NOMO-1 treated with DMSO at 0.1 percent for 48 hours (cell line): ENCODE results near the gene ADAM12.

Experiments used
- DNase-seq: peaks from one replicate; lab custom pipeline; 2025; ENCODE audit not compliant: unreplicated experiment; lab: John Stamatoyannopoulos, UW

The ADAM12 gene

DNA sequence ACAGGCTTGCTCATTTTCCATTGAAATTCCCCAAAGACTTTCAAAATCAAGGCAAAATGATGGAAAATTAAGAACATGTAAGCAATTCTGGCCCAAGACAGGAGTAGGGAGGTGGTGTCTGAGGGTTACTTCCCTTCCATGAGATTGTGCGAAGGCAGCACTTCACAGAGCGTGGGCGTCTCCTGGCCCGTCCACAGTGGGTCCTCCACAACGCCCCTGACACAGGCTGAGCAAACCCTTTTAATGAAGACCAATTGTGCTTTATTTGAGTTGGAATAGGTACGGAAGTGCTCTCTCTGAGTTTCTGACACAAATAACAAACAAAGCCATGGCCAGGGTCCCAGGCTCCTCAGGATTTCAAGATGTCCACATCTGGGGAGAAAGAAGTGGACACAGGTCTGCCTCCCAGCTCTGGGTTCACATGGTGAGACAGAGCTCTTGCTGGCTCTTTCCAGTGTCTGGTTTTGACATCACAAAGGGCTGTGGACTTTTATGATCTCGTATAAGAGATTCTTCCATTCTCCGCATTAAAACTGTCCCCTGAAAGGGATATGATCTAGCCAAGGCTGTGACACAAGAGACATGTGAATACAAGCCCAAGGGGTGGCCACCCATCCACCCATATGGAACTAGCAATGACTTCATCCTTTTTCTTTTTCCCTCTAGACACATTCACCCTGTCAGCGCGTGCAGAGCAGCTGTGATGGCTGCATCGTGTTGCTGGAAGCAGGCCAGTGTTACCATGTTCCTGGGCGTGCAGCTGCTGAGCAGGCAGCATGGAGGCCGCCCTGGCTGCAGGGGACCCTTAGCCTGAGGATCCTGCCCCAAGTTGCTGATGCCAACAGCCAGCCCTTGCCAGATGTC lies 145.6 kb downstream of the ADAM12 start:
- no peak for DNase-seq

GRCh38 chr10:126240483-126240882 lies 147.8 kb downstream of the ADAM12 start:
- no peak for DNase-seq

- no peak for DNase-seq
These were observed 148.4 kb downstream of the ADAM12 start for GRCh38 chr10:126239844-126240243.

DNA sequence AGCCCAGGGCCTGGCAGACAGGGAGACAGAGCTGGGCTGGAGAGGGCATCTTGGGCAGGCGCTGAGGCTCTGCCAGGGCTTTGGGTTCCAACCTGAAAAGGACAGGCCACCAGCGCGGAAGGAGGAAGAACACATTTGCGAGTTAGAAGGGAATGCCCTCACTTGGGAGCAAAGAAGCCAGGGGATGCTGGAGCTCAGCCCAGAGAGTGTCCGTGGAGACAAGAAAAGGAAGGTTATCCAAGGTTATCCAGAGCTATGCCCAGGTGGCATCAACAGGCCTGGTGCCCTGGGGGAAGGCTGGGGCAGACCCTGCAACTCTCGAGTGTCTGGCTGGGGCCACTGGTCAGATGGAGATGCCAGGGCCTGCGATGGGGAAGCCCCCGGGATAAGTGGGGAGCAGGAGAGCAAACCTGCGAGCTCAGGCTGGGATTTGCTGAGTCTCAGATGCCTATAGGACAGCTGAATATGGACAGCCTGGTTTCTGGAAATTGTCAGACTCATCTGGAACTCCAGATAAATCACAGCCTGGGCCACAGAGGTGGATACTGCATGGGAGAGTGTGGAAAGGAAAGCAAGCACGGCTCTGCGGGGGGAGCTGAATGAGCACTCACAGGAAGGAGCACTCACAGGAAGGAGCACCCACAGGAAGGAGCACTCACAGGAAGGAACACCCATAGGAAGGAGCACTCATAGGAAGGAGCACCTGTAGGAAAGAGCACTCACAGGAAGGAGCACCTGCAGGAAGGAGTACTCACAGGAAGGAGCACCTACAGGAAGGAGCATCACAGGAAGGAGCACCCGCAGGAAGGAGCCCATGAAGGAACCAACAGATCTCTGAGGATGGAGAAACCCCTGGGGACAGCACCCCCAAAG lies 152.1 kb downstream of the ADAM12 start:
- no peak for DNase-seq

GRCh38 chr10:126235091-126235978 lies 152.9 kb downstream of the ADAM12 start:
- no peak for DNase-seq

- no peak for DNase-seq
These were observed 153.6 kb downstream of the ADAM12 start for GRCh38 chr10:126234630-126235029.

DNA sequence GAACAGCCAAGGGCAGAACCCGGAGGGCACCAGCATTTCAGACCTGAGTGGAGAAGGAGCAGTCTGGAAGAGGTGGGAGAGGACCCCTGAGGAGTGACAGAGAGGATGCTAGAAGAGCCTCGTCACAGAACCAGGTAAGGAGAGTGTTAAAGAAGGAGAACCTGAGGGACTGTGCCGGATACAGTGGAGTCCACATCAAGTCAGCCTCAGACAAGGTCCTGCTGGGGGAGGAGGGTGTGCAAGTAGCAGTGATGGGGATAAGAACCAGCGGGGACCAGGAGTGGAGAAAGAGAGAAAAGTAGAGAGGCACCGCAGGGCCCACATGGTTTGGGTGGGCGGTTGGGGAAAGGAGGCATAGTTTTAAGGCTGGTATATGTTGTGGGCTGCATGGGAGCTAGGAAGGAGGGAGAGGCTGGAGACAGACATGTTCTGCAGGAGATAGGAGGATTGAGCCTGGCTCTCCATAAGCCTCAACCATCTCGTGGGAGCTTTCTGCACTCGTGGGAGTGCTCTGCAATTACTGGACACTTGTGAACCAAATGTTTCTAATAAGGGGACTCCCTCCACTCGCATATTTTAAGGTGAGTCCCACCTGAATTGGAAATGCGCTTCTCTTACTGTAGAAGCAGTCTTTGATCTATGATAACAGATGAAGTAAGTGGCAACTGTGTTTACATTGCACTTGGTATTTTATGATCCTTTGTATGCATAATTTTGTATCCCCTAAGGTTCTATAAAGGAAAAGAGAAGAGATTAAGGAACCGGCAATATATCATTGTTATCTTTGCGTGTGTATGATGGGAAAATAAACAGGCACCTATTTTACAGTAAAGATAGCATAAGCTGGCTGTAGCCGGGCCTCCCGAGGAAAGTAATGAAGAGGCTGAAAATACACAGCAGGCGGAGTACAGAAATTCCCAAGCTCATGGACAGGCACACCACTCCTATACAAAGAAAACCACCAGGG lies 154.8 kb downstream of the ADAM12 start:
- no peak for DNase-seq

GRCh38 chr10:126230587-126230986 lies 157.7 kb downstream of the ADAM12 start:
- DNase-seq = no peak

GRCh38 chr10:126229686-126230085 lies 158.6 kb downstream of the ADAM12 start:
- DNase-seq = no peak

- no peak for DNase-seq
These were observed 160.5 kb downstream of the ADAM12 start for GRCh38 chr10:126227762-126228134.

GRCh38 chr10:126226988-126227761 lies 161.1 kb downstream of the ADAM12 start:
- DNase-seq = no peak

GRCh38 chr10:126226205-126226604 lies 162.1 kb downstream of the ADAM12 start:
- no peak for DNase-seq

- no peak for DNase-seq
These were observed 162.6 kb downstream of the ADAM12 start for GRCh38 chr10:126225672-126226008.

DNA sequence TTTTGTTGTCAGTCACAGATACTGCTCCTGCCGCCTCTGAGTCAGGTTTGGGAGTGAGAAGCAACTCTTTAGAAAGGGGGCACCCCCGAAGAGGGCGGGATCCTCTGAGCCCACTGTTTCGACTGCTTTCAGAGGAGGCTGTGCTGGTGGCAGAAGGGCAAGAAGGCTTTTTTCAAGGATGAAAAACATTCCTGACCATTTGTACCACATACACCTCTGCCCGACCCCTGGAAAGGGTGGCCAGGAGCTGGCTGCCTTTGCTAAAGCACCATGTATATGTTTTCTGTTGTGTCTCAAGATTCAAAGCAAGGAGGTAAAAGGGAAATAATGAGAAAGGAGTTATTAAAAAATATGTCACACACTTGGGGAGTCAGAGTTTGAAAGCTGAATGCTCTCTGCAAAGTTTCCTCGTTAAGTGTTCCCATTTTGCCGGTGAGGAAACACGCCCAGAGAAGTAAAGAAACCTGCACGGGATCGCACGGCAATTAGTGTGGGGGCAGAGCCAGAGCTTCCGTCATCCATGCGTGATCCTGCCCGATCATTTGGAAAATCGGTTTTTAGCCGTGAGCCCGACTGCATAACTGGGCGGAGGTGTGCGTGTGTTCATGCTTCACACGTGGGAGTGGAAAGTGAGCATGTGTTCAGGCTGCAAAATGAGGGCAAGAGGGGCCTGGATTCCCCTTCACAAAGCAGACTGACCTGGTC lies 163.2 kb downstream of the ADAM12 start:
- no peak for DNase-seq

- DNase-seq = no peak
These were observed 164.7 kb downstream of the ADAM12 start for GRCh38 chr10:126223512-126224067.

DNA sequence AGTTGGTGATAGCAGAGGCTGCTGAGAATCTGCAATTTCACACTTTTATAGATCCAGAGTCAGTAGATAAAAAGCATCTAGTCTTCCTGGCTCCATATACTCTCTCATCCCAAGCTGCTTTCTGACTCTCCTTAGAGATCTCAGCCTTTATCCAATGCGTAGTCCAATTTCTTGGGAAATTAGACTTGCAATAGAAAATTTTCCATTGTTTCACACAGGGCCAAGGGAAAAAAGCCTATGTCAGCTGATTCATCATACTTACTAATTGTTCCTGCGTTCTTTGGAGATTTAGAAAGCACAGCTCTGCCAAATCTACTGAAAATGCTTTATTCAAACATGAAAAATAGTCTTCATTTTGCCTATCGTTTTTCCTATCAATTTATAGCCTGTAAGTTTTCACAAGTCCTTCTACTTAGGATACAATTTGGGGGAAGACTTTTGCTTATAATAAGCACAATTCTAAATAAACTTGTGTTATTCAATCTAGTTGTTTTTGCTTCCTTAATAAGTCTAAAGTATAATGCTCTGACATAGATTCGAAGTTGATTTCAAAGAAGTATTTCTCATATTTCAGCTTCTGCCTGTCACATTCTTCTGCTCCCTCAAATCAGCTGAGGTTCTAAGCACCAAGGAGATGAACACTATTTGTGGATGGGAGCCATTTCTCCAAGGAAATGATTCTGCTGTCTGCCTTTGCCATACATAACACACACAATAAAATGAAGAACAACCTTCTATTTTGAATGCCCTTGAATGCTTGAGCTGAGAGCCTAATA lies 165.4 kb downstream of the ADAM12 start:
- DNase-seq = no peak

DNA sequence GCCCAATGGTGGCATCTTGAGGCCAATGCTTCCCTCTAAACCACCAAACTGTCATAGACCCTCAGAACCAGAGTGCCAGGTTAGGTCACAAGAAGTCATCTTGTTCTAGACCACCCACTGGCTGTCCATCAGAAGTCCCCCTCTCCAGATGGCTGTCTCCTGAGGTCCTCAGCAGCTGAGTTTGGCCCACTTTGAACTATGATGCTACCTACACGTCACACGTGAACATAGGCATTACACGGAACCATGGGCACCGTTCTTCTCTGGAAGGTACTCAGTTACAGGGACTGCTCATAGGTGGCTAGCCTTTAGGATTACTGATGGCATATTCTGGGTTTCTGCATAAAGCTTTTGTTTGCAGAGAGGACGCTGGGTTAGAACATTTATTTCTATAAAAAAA lies 166.4 kb downstream of the ADAM12 start:
- DNase-seq = no peak
